Measurements from ENCODE around the gene MYH11. TPM values are rescaled to one million over a fixed set of nuclear protein-coding genes. Genes with fewer than 3 reads are reported as not detected.
"Not testable (repeated sequence)": the region's sequence is repeated elsewhere in the genome, so short reads cannot be mapped to it uniquely, and the experiment has no call there.

The MYH11 gene
- total RNA-seq, 1 donor from 2014 or later: 0.07 TPM

DNA sequence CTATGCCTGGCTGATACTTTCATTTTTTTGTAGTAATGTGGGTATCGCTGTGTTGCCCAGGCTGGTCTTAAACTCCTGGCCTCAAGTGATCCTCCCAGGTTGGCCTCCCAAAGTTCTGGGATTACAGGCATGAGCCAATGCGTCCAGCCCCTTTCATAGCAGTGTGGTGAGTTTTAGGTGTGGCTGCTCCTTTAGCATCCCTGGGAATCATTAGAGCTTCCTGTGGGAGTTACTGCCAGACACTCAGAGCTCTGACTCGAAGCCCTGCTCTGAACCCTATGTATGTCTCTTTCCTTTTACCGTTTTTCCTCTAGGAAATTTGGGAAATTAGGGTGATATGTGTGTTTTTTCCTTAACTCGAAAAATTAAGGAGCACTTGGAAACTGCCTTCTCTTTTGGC lies 162.3 kb downstream of the MYH11 start:
- H3K36me3 Mint-ChIP-seq: peaks cover 20% of the 10 kb centered on the region
- no peaks in the 10 kb centered on the region for H3K79me2 ChIP-seq (ENCODE audit: low read depth)
- H3K4me3 Mint-ChIP-seq: no peak overlapping the region
- no peaks in the 10 kb centered on the region for H3K27me3 Mint-ChIP-seq (ENCODE audit: insufficient read depth, low read depth)
- H4K20me1 ChIP-seq (ENCODE audit: low read depth): no peaks in the 10 kb centered on the region
- no peak overlapping the region for H2AFZ ChIP-seq (replicated peaks)
- H3K4me1 ChIP-seq: no peaks in the 10 kb centered on the region
- no peak overlapping the region for H3K27ac ChIP-seq
- H3K27ac Mint-ChIP-seq: no peak overlapping the region
- H3K4me3 ChIP-seq: no peak overlapping the region
- no peak for DNase-seq (ENCODE audit: low spot score)
- H3K9me3 Mint-ChIP-seq: no peaks in the 10 kb centered on the region
- no peaks in the 10 kb centered on the region for H3K27me3 ChIP-seq
- no peaks in the 10 kb centered on the region for H3K9me3 ChIP-seq (ENCODE audit: low read depth)
- no peaks in the 10 kb centered on the region for H3K4me1 Mint-ChIP-seq
- H3K4me2 ChIP-seq: no peak overlapping the region
- TF ChIP-seq EZH2phosphoT487 (IDR thresholded peaks at IDR 0.05): no peak
- TF ChIP-seq EZH2 (IDR thresholded peaks at IDR 0.05): no peak
- TF ChIP-seq, protein P1, sequence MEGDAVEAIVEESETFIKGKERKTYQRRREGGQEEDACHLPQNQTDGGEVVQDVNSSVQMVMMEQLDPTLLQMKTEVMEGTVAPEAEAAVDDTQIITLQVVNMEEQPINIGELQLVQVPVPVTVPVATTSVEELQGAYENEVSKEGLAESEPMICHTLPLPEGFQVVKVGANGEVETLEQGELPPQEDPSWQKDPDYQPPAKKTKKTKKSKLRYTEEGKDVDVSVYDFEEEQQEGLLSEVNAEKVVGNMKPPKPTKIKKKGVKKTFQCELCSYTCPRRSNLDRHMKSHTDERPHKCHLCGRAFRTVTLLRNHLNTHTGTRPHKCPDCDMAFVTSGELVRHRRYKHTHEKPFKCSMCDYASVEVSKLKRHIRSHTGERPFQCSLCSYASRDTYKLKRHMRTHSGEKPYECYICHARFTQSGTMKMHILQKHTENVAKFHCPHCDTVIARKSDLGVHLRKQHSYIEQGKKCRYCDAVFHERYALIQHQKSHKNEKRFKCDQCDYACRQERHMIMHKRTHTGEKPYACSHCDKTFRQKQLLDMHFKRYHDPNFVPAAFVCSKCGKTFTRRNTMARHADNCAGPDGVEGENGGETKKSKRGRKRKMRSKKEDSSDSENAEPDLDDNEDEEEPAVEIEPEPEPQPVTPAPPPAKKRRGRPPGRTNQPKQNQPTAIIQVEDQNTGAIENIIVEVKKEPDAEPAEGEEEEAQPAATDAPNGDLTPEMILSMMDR (IDR thresholded peaks at IDR 0.05): no peak
- no peak overlapping the region for H3K9ac ChIP-seq
- no peaks in the 10 kb centered on the region for H3F3A ChIP-seq (ENCODE audit: low read depth)
- H3K36me3 ChIP-seq: no peaks in the 10 kb centered on the region

DNA sequence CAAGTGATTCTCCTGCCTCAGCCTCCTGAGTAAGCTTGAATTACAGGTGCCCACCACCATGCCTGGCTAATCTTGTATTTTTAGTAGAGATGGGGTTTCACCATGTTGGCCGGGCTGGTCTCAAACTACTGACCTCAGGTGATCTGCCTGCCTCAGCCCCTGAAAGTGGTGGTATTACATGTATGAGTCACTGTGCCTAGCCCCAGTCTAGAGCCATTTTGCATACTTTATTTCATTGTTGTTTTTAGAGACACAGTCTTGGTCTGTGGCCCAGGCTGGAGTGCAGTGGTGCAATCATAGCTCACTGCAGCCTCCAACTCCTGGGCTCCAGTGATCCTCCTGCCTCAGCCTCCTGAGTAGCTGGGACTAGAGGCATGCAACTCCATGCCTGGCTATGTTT lies 164.3 kb downstream of the MYH11 start:
- H3K27me3 Mint-ChIP-seq (ENCODE audit: insufficient read depth, low read depth); H4K20me1 ChIP-seq (ENCODE audit: low read depth); H3K9me3 ChIP-seq (ENCODE audit: low read depth); H3K27me3 ChIP-seq; H3K27ac ChIP-seq; H3K36me3 ChIP-seq; H3K4me3 ChIP-seq; H3K27ac Mint-ChIP-seq; H3K4me2 ChIP-seq; H3F3A ChIP-seq (ENCODE audit: low read depth); H3K4me3 Mint-ChIP-seq; H3K9me3 Mint-ChIP-seq; H2AFZ ChIP-seq (replicated peaks); DNase-seq (ENCODE audit: low spot score); H3K9ac ChIP-seq; H3K79me2 ChIP-seq (ENCODE audit: low read depth); H3K4me1 Mint-ChIP-seq; H3K4me1 ChIP-seq: not testable (repeated sequence)
- peaks cover 27% of the 10 kb centered on the region for H3K36me3 Mint-ChIP-seq

DNA sequence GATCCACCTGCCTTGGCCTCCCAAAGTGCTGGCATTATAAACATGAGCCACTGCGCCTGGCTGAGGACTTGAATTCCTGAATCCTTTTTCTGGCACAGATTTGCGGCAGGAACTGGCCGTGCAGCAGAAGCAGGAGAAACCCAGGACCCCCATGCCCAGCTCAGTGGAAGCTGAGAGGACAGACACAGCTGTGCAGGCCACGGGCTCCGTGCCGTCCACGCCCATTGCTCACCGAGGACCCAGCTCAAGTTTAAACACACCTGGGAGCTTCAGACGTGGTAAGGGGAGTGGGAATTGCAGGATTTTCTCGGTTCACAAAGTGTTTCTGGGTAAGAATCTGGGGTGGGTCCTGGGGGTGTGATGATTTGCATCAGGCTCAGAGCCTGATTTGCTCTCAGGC lies 165.8 kb downstream of the MYH11 start:
- Histone ChIP-seq H3K27me3 (no peaks in the 10 kb centered on the region), H3K27ac (no peak overlapping the region), H3K9ac (no peak overlapping the region), H2AFZ (replicated peaks) (no peak overlapping the region), H3K36me3 (no peaks in the 10 kb centered on the region), H4K20me1 (ENCODE audit: low read depth) (no peaks in the 10 kb centered on the region), H3K9me3 (ENCODE audit: low read depth) (no peaks in the 10 kb centered on the region), H3K4me1 (no peaks in the 10 kb centered on the region), H3K79me2 (ENCODE audit: low read depth) (no peaks in the 10 kb centered on the region), H3F3A (ENCODE audit: low read depth) (no peaks in the 10 kb centered on the region), H3K4me3 (no peak overlapping the region), H3K4me2 (no peak overlapping the region)
- H3K9me3 Mint-ChIP-seq: no peaks in the 10 kb centered on the region
- H3K36me3 Mint-ChIP-seq: peaks cover 26% of the 10 kb centered on the region
- TF ChIP-seq, protein P1 (IDR thresholded peaks at IDR 0.05): no peak
- H3K4me1 Mint-ChIP-seq: no peaks in the 10 kb centered on the region
- H3K4me3 Mint-ChIP-seq: no peak overlapping the region
- no peak for DNase-seq (ENCODE audit: low spot score)
- no peaks in the 10 kb centered on the region for H3K27me3 Mint-ChIP-seq (ENCODE audit: insufficient read depth, low read depth)
- H3K27ac Mint-ChIP-seq: no peak overlapping the region

DNA sequence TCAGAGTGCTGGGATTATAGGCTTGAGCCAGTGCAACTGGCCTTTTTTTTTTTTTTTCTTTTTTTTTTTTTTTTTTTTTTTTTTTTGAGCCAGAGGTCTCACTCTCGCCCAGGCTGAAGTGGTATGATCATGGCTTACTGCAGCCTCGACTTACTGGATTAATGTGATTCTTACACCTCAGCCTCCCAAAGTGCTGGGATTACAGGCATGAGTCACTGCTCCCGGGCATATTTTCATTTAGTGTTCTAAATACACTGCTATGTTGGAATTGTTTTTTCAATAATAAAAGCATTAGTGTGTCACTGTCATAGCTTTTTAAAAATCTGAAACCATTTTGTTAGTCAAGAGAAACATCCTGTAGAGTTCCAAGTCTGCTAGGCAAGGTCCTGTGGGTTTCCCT lies 166.5 kb downstream of the MYH11 start:
- Mint-ChIP-seq H3K4me3 (no peak overlapping the region), H3K9me3 (no peaks in the 10 kb centered on the region), H3K36me3 (peaks cover 29% of the 10 kb centered on the region), H3K27me3 (ENCODE audit: insufficient read depth, low read depth) (no peaks in the 10 kb centered on the region), H3K27ac (no peak overlapping the region), H3K4me1 (no peaks in the 10 kb centered on the region)
- no peak overlapping the region for H3K27ac ChIP-seq
- no peaks in the 10 kb centered on the region for H3K36me3 ChIP-seq
- H3K4me1 ChIP-seq: no peaks in the 10 kb centered on the region
- H3K9me3 ChIP-seq (ENCODE audit: low read depth): no peaks in the 10 kb centered on the region
- no peaks in the 10 kb centered on the region for H3K79me2 ChIP-seq (ENCODE audit: low read depth)
- H3F3A ChIP-seq (ENCODE audit: low read depth): no peaks in the 10 kb centered on the region
- H4K20me1 ChIP-seq (ENCODE audit: low read depth): no peaks in the 10 kb centered on the region
- TF ChIP-seq EZH2phosphoT487 (IDR thresholded peaks at IDR 0.05) (no peak), EZH2 (IDR thresholded peaks at IDR 0.05) (no peak)
- TF ChIP-seq, protein P1 (IDR thresholded peaks at IDR 0.05): no peak
- no peaks in the 10 kb centered on the region for H3K27me3 ChIP-seq
- H3K4me2 ChIP-seq: no peak overlapping the region
- no peak overlapping the region for H3K9ac ChIP-seq
- H2AFZ ChIP-seq (replicated peaks): no peak overlapping the region
- no peak overlapping the region for H3K4me3 ChIP-seq
- no peak for DNase-seq (ENCODE audit: low spot score)

All from neural progenitor cell (in vitro differentiated cells).